Measurements from ENCODE around the gene KLHL13. TPM values are rescaled to one million over a fixed set of nuclear protein-coding genes. Genes with fewer than 3 reads are reported as not detected.

KLHL13 gene
- total and polyA plus RNA-seq, 2 of the 8 experiments (the other 6 are each of a cell fraction or from before 2014, with no cell fraction given) = 6.4 to 12.8 TPM

GRCh38 chrX:118114971-118115370, 1.6 kb downstream of the KLHL13 start (continued):
- no peak for TF ChIP-seq EP300 (IDR thresholded peaks at IDR 0.05; ENCODE audit: borderline replicate concordance in 1 of 2, low read depth in 2 of 2, low read length in 2 of 2)

Data from H1 (cell line).